HEK293 (cell line): ENCODE data around the gene DENND1A.

Experiments
- CTCF ChIA-PET: fragments of 350-600 bp; formaldehyde crosslinking; extraction: SDS; loops from one replicate; lab custom pipeline; 2021; ENCODE audit warnings: antibody characterized with exemption; lab: Yijun Ruan, JAX
- POLR2A ChIA-PET: fragments of 300-600 bp; formaldehyde crosslinking; extraction: SDS; loops from one replicate; lab custom pipeline; 2020; ENCODE audit warnings: antibody characterized with exemption, inconsistent platforms; lab: Yijun Ruan, JAX
- H3K27ac ChIP-seq: fragments of 200-500 bp; sonication (Bioruptor generic); 2 replicates; pipeline ENCODE4 v1.5.1; 2014; ENCODE audit warnings: low read depth, low read length, control low read depth, inconsistent platforms; ENCODE audit errors: extremely low read depth
- H3K36me3 ChIP-seq, 2 experiments: fragments of 200-500 bp in 1 of 2; sonication (Bioruptor generic) in 1 of 2; 1 replicate in 1 of 2; 2 replicates in 1 of 2; pipeline ENCODE4 v1.5.1; 2014 to 2017; ENCODE audit warnings: inconsistent platforms in 2 of 2, low read length in 2 of 2; ENCODE audit not compliant: control insufficient read depth in 2 of 2, insufficient read depth in 1 of 2
- H3K4me1 ChIP-seq: fragments of 200-500 bp; sonication (Bioruptor generic); 2 replicates; pipeline ENCODE4 v1.5.1; 2014; ENCODE audit warnings: mild to moderate bottlenecking, low read length, inconsistent platforms; ENCODE audit not compliant: control insufficient read depth, insufficient read depth
- H3K4me3 ChIP-seq: 2 replicates; pipeline ENCODE4 v1.5.1; 2011; ENCODE audit warnings: low read depth, mild to moderate bottlenecking, control low read depth, low read length, moderate library complexity
- H3K9me3 ChIP-seq: fragments of 200-500 bp; sonication (Bioruptor generic); 2 replicates; pipeline ENCODE4 v1.5.1; 2014; ENCODE audit warnings: low read depth, low read length, inconsistent platforms; ENCODE audit not compliant: control insufficient read depth, insufficient read depth
- GLIS1 ChIP-seq: fragments of 450-650 bp; formaldehyde crosslinking; IDR thresholded peaks from 2 replicates; pipeline ENCODE4 v1.5.1; 2016; ENCODE audit warnings: missing biosample characterization, missing genetic modification characterization
- ZBTB44 ChIP-seq: fragments of 450-650 bp; IDR thresholded peaks from 2 replicates; pipeline ENCODE4 v1.5.1; 2018; ENCODE audit warnings: missing biosample characterization, mild to moderate bottlenecking, missing genetic modification characterization
- ZBTB8A ChIP-seq: fragments of 450-650 bp; formaldehyde crosslinking; IDR thresholded peaks from 2 replicates; pipeline ENCODE4 v1.5.1; 2016; ENCODE audit warnings: missing biosample characterization, missing genetic modification characterization
- ZNF214 ChIP-seq: fragments of 450-650 bp; formaldehyde crosslinking; IDR thresholded peaks from 2 replicates; pipeline ENCODE4 v1.5.1; 2017; ENCODE audit warnings: missing biosample characterization, mild to moderate bottlenecking, missing genetic modification characterization, borderline replicate concordance
- ZNF302 ChIP-seq: fragments of 450-650 bp; formaldehyde crosslinking; IDR thresholded peaks from 2 replicates; pipeline ENCODE4 v1.5.1; 2016; ENCODE audit warnings: missing biosample characterization, missing genetic modification characterization, low read depth
- ZNF335 ChIP-seq: fragments of 450-650 bp; formaldehyde crosslinking; conservative IDR thresholded peaks from 2 replicates; pipeline ENCODE4 v1.5.1; 2016; ENCODE audit warnings: missing biosample characterization, missing genetic modification characterization
- ZNF341 ChIP-seq: fragments of 450-650 bp; formaldehyde crosslinking; IDR thresholded peaks from 2 replicates; pipeline ENCODE4; 2016; ENCODE audit warnings: low read depth, missing biosample characterization, missing genetic modification characterization
- ZNF362 ChIP-seq: fragments of 450-650 bp; formaldehyde crosslinking; IDR thresholded peaks from 2 replicates; pipeline ENCODE4 v1.5.1; 2016; ENCODE audit warnings: missing biosample characterization, missing genetic modification characterization
- ZNF394 ChIP-seq: fragments of 450-650 bp; formaldehyde crosslinking; IDR thresholded peaks from 2 replicates; pipeline ENCODE4 v1.5.1; 2016; ENCODE audit warnings: missing biosample characterization, missing genetic modification characterization, mild to moderate bottlenecking, moderate library complexity, borderline replicate concordance
- ZNF513 ChIP-seq: fragments of 450-650 bp; IDR thresholded peaks from 2 replicates; pipeline ENCODE4 v1.5.1; 2018; ENCODE audit warnings: missing biosample characterization, missing genetic modification characterization
- ZNF514 ChIP-seq: fragments of 450-650 bp; formaldehyde crosslinking; IDR thresholded peaks from 2 replicates; pipeline ENCODE4 v1.5.1; 2016; ENCODE audit warnings: missing biosample characterization, missing genetic modification characterization
- ZNF521 ChIP-seq: fragments of 450-650 bp; formaldehyde crosslinking; IDR thresholded peaks from 2 replicates; pipeline ENCODE4 v1.5.1; 2017; ENCODE audit warnings: missing biosample characterization, mild to moderate bottlenecking, missing genetic modification characterization
- ZNF596 ChIP-seq: fragments of 450-650 bp; IDR thresholded peaks from 2 replicates; pipeline ENCODE4 v1.5.0; 2018; ENCODE audit warnings: missing biosample characterization, mild to moderate bottlenecking, missing genetic modification characterization, moderate library complexity
- ZNF629 ChIP-seq: fragments of 450-650 bp; formaldehyde crosslinking; IDR thresholded peaks from 2 replicates; pipeline ENCODE4 v1.5.1; 2017; ENCODE audit warnings: missing biosample characterization, missing genetic modification characterization
- ZNF660 ChIP-seq: fragments of 450-650 bp; IDR thresholded peaks from 2 replicates; pipeline ENCODE4 v1.5.1; 2018; ENCODE audit warnings: missing biosample characterization, mild to moderate bottlenecking, missing genetic modification characterization
- ZNF707 ChIP-seq: fragments of 450-650 bp; formaldehyde crosslinking; IDR thresholded peaks from 2 replicates; pipeline ENCODE4 v1.5.1; 2016; ENCODE audit warnings: missing biosample characterization, missing genetic modification characterization
- ZSCAN4 ChIP-seq: fragments of 450-650 bp; formaldehyde crosslinking; IDR thresholded peaks from 2 replicates; pipeline ENCODE4 v1.5.1; 2017; ENCODE audit warnings: missing biosample characterization, missing genetic modification characterization

Gene DENND1A

GRCh38 chr9:123947326-123947725 lies 17.4 kb upstream of the DENND1A start:
- POLR2A ChIA-PET: no interaction called here
- TF ChIP-seq ZNF302 (tag by site-specific recombination) (no peak), GLIS1 (tag by site-specific recombination) (no peak), ZNF660 (tag by site-specific recombination) (no peak), ZNF514 (tag by site-specific recombination) (no peak), ZNF214 (tag by site-specific recombination) (no peak), ZNF513 (tag by site-specific recombination) (no peak)
- Histone ChIP-seq H3K9me3 (no peaks in the 10 kb centered on the region), H3K4me1 (no peaks in the 10 kb centered on the region), H3K36me3 (no peaks in the 10 kb centered on the region), H3K27ac (no peak overlapping the region), H3K4me3 (no peak overlapping the region)
- CTCF ChIA-PET: interaction anchor here (0.9 kb wide), 1 partner anchor 14 kb away, joined by 3 read pairs; no protein-coding TSS in a partner anchor

GRCh38 chr9:123946101-123946821 lies 16.3 kb upstream of the DENND1A start:
- CTCF ChIA-PET: interaction anchor here (0.9 kb wide), 1 partner anchor 16 kb away, joined by 3 read pairs; no protein-coding TSS in a partner anchor
- Histone ChIP-seq H3K9me3 (no peaks in the 10 kb centered on the region), H3K4me1 (no peaks in the 10 kb centered on the region), H3K27ac (no peak overlapping the region), H3K36me3 (no peaks in the 10 kb centered on the region), H3K4me3 (no peak overlapping the region)
- peak; percentile 96 for TF ChIP-seq ZSCAN4 (tag by site-specific recombination)
- TF ChIP-seq ZNF335 (tag by site-specific recombination): 0 out of 2 replicates have a peak, but pooled peaks have one; percentile 19
- no peak for TF ChIP-seq ZBTB8A (tag by site-specific recombination)
- TF ChIP-seq ZNF629 (tag by site-specific recombination): no peak
- TF ChIP-seq ZNF521 (tag by site-specific recombination): no peak
- TF ChIP-seq ZNF341: peak; percentile 88
- POLR2A ChIA-PET: interaction anchor here (0.7 kb wide), 1 partner anchor 11 kb away, joined by 6 read pairs; no protein-coding TSS in a partner anchor

- no peaks in the 10 kb centered on the region for H3K36me3 ChIP-seq
- no peak overlapping the region for H3K4me3 ChIP-seq
- no peak for TF ChIP-seq ZNF707
- no peak for TF ChIP-seq ZNF596 (tag by site-specific recombination)
- no peak for TF ChIP-seq ZNF362 (tag by site-specific recombination)
- no peak for TF ChIP-seq ZNF394 (tag by site-specific recombination)
- TF ChIP-seq ZBTB44: no peak
- no peaks in the 10 kb centered on the region for H3K9me3 ChIP-seq
- CTCF ChIA-PET: no interaction called here
- POLR2A ChIA-PET: no interaction called here
- H3K4me1 ChIP-seq: no peaks in the 10 kb centered on the region
- no peak overlapping the region for H3K27ac ChIP-seq
These were observed 15.6 kb upstream of the DENND1A start for GRCh38 chr9:123945532-123945931.
